HepG2 (cell line): ENCODE results near the gene MED13L. TPM values are rescaled to one million over a fixed set of nuclear protein-coding genes. Genes with fewer than 3 reads are reported as not detected.

ENCODE experiments used
- AKNA ChIP-seq: sonication (generic); formaldehyde crosslinking; IDR thresholded peaks from 2 replicates; pipeline ENCODE4 v1.4.0; 2020; ENCODE audit warnings: missing genetic modification reagents, borderline replicate concordance
- BCLAF1 ChIP-seq: fragments of 450-650 bp; IDR thresholded peaks from 2 replicates; pipeline ENCODE4 v1.6.1; 2017; ENCODE audit warnings: mild to moderate bottlenecking
- CAMTA2 ChIP-seq: sonication (generic); formaldehyde crosslinking; IDR thresholded peaks from 2 replicates; pipeline ENCODE4 v1.4.0; 2020; ENCODE audit warnings: mild to moderate bottlenecking, missing genetic modification reagents, borderline replicate concordance
- CBFB ChIP-seq: sonication (generic); formaldehyde crosslinking; IDR thresholded peaks from 2 replicates; pipeline ENCODE4 v1.4.0; 2020; ENCODE audit warnings: missing genetic modification reagents
- CENPBD1 ChIP-seq: sonication (generic); formaldehyde crosslinking; IDR thresholded peaks from 2 replicates; pipeline ENCODE4 v1.8.0; 2022; ENCODE audit warnings: missing genetic modification reagents, low read depth, mild to moderate bottlenecking, borderline replicate concordance
- THAP8 ChIP-seq: sonication (generic); formaldehyde crosslinking; IDR thresholded peaks from 2 replicates; pipeline ENCODE4 v1.5.1; 2020; ENCODE audit warnings: missing genetic modification reagents, mild to moderate bottlenecking, borderline replicate concordance
- ZNF513 ChIP-seq: sonication (generic); formaldehyde crosslinking; conservative IDR thresholded peaks from 2 replicates; pipeline ENCODE4 v1.5.0; 2020; ENCODE audit warnings: missing genetic modification reagents
- ZNF710 ChIP-seq: sonication (generic); formaldehyde crosslinking; IDR thresholded peaks from 2 replicates; pipeline ENCODE4 v1.5.0; 2020; ENCODE audit warnings: mild to moderate bottlenecking, missing genetic modification reagents, borderline replicate concordance
- polyA plus RNA-seq, 8 experiments: library from polyadenylated mRNA; depleted of rRNA in 3 of 8; stranded (reverse) in 7 of 8; unstranded in 1 of 8; fragments of >200 nt; fragmentation: Illumina TruSeq in 4 of 8; extraction: Trizol in 4 of 8; gene quantifications; 2 replicates each; pipeline versions ENCODE4 v1.2.1 to v1.2.3, GENCODE V29; 2011 to 2016; ENCODE audit warnings: low read depth in 4 of 8, missing spikeins in 1 of 8, mixed read lengths in 1 of 8; ENCODE audit not compliant: insufficient read depth in 1 of 8
- total RNA-seq, 5 experiments: library from RNA; depleted of rRNA; stranded (reverse); fragments of >200 nt; fragmentation: Illumina TruSeq; extraction: Trizol; gene quantifications; 2 replicates each; pipeline ENCODE4 v1.2.3, GENCODE V29; 2016; ENCODE audit warnings: low read depth in 1 of 5

The MED13L gene
- total and polyA plus RNA-seq, 2 of the 13 experiments (the other 11 are each of a cell fraction or from before 2014, with no cell fraction given) = 24.8 to 38.9 TPM

GRCh38 chr12:116122628-116123027 is 154.9 kb downstream of the MED13L start (continued):
- TF ChIP-seq AKNA (CRISPR knock-in tag) = no peak
- no peak for TF ChIP-seq ZNF710 (CRISPR knock-in tag)
- no peak for TF ChIP-seq ZNF513
- TF ChIP-seq BCLAF1 = no peak
- no peak for TF ChIP-seq CBFB
- TF ChIP-seq THAP8 = no peak
- no peak for TF ChIP-seq CAMTA2 (CRISPR knock-in tag)
- TF ChIP-seq CENPBD1 (CRISPR knock-in tag) = no peak
